Measurements from ENCODE around the gene SORCS2.

SORCS2 gene

DNA sequence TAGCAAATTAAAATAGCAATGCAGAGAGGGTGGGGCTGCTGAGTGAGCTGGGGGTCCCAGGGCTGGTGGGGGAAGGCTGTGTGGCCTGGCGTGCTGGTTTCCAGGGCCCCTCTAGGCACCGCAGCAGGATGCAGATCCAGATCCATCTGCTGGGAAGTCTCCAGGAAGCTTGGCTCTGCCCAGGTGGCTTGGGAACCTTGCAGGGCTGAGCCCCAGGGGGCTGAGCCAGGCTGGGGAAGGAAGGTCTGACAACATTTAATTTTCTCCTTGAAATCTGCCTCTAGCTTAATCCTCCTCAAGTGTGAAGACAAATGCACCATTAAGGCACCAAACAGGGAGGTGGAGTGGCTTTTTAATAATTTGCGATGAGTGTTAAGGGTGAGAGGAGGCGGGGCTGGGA is 31.7 kb downstream of the SORCS2 start:
- no peak for DNase-seq (ENCODE audit: low spot score)

DNA sequence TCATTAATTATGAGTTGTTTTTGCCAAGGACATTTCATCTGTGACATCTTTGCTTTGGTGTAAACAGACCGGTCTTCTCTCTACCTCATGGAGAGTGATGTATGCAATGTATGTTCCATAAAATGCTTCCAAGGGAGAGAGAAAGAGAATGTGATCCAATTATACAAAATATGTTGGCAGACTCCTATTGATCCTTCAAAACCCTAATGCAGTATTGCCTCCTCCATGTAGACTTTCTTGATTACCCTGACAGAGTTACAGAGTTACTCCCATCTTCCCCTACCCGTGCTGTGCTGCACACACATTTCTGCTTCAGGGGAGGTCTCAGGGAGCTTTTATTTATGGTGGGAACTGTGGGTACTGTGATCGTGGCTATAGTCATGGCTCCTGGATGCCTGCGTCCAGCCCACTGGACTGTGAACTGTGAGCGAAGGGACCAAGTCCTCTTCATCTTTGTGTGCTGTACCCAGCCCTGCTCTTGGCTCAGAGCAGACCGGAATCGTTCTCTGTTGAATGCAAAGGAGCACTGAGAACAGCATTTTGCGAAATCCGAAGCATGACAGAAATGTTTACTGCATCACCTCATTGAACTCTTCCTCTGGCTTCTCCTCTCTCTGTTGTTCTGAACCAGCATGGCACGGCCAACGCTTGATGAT is 32.7 kb downstream of the SORCS2 start:
- no peak for DNase-seq (ENCODE audit: low spot score)

DNA sequence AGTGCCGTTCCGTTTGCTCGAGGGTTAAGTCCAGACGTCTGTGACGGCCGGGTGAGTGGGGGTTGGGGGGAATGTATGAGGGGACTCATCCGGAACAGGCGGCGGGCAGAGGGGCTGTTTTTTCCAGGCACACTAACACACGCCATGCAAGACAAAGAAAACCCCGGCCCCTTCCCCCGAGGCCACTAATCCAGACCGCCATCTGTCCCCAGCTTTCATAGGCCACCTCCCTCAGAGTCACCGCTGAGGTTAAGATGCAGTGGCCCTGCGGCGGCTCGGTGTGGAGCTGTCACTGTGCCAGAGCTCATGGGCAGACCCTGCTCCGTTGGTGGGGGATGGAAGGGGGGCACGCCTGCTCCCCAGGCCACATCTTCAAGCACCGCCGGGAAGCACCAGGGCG is 34.1 kb downstream of the SORCS2 start:
- DNase-seq (ENCODE audit: low spot score), result no peak

DNA sequence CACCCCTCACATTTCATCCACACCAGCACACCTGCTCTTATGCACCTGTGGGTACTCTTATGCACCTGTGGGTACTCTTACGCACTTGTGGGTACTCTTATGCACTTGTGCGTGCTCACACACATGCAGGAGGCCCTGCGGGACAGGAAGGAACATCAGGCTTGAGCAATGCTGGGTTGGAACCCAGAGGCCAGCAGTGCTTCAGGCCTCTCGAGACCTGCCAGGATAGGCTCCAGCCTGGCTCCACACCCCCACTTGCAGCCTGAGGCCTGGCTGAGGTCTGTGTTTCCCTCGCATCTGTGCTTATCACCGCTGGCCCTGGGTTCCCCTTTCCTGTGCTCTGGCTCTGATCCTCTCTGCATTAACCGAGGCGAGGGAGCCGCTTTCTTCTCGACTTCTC is 34.7 kb downstream of the SORCS2 start:
- DNase-seq (ENCODE audit: low spot score), result no peak

DNA sequence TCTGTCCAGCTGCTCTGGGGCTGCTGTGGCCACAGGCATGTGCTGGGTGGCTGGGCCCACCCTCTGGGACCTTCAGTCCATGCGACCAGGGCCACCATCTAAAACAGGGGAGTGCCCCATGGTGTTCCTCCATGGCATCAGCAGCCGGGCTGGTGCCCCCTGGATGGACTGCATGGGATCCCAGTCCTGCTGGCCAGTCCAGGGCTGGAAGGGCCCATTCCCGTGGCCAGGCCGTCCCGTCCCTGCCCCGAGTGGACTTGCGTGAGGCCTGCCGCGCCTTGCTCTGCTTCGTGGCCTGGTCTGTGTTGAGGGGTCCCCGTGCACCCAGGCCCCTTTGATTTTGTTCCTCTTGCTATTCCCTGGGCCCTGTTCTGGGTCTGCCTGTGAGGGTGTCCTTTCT is 36.4 kb downstream of the SORCS2 start:
- no peak for DNase-seq (ENCODE audit: low spot score)

DNA sequence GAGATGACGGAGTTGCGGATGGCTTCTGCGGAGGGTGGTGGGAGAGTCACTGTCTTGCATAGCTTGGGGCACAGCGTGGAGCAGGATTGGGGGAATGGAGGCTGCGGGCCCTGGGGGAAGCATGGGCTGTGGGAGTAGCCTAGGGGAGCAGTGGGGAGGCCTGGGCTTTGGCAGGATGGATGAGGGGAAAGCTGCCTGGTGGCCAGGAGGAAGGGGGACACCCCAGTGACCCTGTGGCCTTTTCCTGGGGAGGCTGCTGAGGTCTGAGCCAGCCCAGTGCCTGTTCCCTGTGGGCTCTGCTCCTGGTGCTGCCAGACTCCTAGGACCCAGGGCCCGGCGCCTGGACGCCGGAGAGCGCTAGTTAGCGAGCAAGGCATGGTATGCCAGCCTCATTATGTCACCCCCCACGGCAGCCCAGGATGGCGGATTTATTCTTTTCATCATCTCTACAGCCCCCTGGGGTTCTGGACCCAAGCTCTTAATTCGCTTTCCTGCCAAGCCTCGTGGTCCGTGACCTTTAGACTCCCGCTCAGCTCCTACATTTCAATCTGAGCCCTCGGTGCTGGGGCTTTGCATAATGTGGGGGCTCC is 39.8 kb downstream of the SORCS2 start:
- DNase-seq (ENCODE audit: low spot score), result no peak

DNA sequence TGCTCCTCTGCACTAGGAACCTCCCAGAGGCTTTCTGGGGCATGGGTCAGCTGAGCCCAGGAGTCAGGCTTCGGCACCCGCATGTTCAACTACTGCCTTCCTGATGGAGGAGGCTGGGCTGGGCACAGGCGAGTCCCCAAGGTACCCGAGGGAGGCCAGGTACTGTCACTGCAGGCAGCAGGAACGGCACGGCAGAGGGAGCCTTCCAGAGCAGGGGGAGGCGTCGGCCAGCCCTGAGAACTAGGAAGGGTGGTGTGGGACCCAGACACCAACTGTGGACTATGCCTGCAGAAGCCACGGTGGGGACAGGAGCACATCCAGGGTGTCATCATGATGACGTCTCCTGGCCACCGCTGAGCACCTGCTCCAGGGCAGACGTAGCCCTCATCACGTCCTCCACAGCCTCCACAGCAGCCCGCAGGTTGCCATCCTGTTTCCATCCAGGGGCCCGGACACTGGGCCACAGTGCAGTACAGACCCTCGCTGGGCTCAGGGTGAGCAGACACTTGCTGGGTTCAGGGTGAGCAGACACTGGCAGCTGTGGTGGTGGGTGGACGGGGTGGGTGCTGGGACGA is 40.8 kb downstream of the SORCS2 start:
- no peak for DNase-seq (ENCODE audit: low spot score)

DNA sequence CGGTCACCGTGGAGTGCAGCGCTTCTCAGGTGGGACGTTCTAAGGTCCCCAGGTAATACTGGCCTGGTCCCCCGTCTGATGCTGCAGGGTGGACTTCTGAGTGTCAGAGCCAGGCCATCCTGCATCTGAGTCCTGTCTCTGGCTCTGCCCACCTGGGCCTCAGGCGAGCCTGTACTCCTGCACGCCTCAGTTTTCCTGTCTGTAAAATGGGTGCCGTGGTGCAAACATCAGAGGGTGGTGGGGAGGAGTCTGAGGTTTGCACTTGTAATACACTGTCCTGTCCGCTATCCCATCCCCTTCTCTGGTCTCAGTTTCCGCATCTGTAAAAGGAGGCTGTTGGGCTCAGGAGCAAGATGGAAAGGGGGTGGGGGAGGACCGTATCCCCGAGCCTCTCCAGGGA is 41.3 kb downstream of the SORCS2 start:
- no peak for DNase-seq (ENCODE audit: low spot score)

DNA sequence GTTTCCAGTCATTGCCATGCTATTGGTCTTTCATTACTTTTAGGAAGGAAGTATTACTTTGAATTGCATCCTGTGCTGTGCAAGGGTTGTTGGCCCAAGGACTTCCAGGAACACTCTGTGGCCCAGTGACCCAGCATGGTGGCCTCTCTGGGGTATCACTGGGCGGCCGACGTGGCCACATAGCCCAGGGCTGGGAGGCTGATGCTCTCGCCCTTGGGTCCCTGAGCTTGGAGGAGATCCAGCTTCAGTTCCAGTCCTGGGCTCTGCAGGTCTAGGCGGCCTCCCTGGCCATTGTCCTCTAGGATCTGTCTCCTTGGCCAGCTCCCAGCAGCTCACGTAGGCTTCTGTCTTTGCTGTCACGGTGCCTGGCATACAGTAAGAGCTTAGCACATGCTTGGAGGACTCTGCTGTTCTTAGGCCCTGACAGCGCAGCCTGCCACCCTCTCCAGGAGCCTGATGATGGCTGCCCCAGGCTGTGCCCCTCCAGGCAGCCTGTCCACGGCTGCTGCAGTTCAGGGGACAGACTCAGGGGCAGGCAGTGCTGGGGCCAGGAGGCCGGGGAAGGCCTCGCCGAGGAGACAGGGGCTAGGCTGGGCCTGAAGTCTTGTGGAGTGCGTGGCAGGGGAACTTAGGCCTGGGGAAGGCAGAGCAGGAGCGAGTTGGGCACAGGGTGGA is 42.2 kb downstream of the SORCS2 start:
- peak; percentile 8 for DNase-seq (ENCODE audit: low spot score)

DNA sequence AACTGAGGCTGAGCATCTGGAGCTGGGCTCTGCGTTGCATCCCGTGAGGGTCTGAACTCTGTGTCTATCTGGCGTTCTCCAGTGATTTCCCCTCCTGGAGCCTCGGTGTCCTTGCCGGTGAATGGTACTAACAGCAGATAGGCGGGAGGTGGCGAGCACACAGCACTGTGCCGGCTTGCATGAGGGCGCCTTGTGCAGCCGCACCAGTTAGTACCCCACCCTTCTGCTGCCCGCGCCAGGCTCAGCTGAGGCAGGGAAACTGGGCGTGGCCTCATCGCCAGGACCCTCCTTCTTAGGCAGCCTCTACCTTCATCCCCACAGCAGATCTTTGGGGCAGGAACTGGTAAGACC is 42.7 kb downstream of the SORCS2 start:
- no peak for DNase-seq (ENCODE audit: low spot score)

DNA sequence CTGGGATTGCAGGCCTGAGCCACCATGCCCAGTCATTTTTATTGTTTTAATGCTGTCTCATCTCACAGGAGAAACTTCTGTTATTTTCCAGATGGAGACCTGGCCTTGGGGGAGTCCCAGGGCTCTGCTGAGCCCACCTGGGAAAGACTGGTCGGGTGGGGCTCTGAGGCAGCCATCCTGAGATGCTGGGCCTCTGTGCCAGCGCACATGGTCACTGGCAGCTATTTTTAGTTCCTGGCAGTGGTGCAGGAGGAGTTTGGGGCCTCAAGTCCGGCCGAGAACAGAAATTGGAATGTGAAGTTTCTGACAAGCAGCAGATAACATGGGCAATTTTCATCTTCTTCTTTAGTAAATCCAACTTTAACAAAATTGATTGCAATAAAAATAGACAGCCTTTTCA is 44.5 kb downstream of the SORCS2 start:
- DNase-seq (ENCODE audit: low spot score), result no peak

DNA sequence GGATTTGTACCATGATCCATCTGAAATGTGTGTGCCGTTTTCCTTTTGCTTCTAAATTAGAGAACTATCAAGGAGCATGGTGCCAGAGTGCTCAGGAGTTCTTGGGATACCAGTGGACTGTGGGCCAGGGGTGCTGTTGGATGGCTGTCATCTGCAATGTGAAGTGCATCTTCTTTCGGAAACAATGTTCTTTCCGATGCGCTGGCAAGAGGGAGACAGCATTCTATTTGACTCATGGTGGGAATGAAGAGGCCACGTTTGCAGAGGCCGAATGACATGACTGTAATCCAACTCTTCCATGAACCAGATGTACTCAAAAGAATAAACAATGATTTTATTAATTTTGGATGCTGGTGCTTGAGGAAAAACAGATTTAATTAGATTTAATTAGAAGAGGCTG is 45.5 kb downstream of the SORCS2 start:
- no peak for DNase-seq (ENCODE audit: low spot score)

DNA sequence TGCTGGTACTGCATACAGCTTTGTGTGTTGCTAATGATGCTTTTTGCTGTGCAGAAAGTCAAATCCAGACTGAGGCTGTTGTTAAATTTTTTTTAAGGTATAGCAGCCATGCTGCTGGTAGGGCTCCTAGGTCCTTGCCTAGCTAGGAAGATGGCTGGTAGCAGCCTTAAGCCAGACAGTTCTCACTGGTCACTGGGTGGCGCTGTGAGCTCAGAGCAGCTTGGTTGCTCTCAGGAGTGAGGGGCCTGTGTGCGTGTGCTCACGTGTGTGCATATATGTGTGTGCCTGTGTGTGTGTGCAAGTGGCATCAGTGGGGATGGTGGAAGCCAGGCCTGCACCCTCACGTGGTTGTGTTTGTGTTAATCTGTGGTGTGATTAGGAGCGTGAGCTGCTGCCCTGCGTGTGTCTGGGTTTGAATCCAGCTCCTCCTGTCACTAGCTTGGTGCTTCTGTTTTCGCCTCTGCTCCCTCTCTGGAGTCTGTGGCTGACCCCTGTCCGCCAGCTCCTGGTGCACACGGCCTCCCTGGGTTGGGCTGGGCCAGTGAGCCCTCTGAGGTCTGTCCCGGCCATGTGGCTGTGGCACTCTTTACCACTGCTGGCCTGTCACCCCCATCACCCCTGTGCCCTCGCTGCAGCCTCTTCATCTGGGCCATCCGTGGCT is 46.1 kb downstream of the SORCS2 start:
- DNase-seq (ENCODE audit: low spot score), result no peak

DNA sequence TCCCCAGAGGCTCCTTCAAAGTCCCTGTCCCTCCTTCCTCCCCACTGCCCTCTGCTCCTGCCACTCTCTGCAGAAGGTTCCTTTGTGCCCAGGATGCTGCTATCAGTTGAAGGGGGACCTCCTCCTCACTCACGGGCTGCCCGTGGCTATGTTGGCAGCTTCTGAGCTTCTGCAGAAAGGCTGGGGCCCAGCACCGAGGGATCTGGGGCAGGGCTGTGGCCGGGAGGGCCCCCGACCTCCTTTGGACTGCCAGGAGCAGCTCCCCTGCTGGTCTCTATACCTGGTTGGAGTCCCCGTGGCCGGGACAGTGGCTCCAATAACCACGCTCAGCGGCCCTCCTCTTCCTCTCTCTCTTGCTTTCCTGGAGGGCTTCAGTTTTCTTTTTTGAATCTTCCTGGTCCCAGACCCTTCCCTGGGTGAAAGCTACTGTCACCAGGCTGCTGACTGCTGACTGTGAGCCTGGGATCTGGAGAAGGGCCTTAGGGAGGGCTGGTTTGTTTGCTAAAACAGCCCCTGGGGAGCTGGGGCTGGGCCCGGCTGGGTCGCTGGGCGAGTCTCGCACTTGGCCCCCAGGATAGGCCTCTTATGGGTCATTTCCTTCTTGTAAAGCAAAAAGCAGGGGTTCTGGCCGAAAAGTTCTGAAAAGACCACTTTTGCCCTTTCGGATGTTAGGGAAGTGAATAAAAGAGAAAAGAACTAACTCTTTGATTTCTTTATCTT is 46.9 kb downstream of the SORCS2 start:
- no peak for DNase-seq (ENCODE audit: low spot score)

DNA sequence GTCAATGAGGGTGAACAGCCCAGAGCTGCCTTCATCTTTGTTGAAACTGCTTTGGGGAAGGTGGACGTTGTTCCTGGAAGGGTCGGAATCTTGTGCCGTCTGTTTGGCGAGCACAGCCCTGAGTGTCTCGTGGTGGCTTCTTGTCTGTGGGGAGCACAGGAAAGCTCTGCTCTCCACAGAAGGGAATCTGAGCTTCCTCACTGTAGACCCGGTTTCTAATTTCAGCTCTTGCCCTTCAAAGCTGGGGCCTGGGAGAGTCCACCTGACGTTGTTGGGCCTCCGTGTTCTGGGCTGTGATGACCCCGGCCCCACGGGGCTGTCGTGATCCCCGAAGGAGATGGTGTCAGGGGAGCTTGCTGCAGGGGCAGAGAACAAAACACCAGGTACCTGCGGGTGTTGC is 47.5 kb downstream of the SORCS2 start:
- no peak for DNase-seq (ENCODE audit: low spot score)

DNA sequence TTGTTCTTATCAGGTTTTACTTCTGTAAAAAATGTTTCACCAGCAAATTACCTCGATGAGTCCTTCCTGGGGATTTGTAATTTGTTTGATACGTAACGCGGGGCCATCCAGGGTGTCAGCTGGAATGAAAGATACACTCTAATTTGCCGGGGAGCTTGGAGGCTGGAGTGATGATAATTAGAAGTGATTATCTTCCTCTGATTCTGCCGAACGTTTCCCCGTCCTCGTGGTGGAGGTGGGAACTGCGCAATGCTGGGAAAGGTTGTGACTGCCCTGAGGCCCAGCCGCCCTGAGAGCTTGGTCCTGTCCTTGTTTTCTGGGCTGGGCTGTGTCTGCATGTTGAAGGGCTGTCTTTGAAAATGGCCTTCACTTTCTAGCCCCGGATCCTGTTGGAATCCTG is 48.0 kb downstream of the SORCS2 start:
- DNase-seq (ENCODE audit: low spot score), result no peak

DNA sequence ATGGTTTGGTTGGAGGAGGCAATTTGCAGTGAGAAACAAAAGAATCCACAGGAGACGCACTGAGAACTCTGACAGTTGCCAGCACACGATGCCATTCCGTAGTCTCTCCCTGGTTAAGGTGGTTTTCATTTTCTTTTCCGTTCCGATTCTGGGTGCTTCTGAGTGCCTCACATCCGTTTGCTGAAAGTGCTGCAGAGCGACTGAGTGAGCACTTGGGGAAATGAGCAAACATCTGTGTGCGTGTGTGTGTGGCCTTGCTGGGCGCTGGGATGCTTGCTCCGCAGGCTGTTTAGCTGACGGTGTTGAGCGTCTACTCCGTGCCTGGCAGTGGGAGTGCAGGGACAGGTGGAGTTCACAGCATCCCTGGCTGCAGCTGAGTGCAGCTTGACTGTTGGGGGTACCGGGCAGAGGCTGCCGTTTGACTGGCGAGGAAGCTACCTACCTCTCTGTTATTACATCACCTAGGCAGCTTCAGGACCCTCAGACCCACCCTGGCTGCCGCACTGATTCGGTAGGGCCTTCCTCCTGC is 49.3 kb downstream of the SORCS2 start:
- no peak for DNase-seq (ENCODE audit: low spot score)

DNA sequence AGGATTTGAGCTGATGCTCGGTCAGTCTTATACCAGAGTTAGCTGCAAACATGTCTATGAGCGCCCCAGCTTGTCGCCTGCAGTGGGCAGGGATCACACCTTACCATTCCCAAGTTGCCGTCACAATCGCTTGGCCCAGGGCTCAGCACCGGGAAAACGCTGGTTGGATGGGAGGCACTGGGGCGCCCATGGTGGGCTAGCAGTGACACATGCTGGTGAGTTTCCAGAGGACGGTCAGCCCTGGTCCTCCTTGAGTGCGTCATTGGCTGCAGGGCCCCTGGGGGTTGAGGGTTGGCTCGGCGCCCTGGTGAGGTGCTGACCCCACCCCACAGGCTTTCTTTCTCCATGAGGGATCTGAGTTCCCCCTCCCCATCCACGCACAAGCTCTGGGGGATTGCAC is 50.4 kb downstream of the SORCS2 start:
- no peak for DNase-seq (ENCODE audit: low spot score)

DNA sequence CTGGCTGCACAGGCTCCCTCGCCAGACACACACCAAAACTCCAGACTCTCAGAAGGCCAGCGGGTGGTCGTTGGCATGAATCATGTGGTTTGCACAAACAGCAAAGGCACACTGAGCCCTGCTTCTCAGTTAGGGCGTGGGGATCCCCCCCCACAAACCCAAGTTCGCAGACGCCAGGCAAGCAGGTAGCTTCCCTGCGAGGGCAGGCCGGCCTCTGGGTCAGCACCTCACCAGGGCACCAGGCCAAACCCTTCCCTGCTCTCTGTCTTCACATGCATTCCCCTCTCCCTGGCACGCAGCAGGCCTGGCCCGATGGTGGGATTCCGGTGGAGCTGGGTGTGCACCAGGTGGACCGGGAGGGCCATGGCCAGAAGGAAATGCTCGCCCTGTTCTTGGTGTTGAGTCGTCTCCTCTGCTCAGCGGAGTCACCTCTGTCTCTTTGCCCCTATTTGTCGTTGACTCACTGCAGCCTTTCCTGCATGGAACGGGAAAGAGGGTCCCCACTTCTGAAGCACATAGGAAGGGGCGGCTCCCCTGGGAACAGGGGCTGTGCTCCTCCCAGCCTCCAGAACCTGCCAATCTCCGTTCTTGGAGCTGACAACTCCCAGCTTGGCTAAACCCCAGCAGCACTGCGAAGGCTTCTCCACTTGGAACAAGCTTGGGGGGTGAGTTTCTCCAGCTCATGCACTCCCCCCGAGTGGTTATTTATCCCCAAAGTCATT is 51.4 kb downstream of the SORCS2 start:
- no peak for DNase-seq (ENCODE audit: low spot score)

DNA sequence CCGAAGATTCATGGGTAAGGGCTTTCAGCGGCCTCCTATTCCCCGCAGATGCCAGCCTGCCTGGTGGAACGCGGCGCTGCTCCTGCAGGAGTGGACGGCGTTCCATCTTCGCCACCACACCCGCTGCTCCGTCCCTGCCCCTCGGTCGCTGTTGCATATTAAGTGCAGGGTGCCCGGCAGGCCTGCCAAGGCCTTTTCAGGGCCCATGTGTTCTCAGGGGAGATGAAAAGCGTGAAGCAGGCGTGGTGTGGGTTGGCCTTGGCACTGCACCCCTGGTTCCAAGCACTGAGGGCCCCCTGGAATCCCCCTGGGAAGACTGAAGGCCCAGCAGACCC is 52.0 kb downstream of the SORCS2 start:
- no peak for DNase-seq (ENCODE audit: low spot score)

DNA sequence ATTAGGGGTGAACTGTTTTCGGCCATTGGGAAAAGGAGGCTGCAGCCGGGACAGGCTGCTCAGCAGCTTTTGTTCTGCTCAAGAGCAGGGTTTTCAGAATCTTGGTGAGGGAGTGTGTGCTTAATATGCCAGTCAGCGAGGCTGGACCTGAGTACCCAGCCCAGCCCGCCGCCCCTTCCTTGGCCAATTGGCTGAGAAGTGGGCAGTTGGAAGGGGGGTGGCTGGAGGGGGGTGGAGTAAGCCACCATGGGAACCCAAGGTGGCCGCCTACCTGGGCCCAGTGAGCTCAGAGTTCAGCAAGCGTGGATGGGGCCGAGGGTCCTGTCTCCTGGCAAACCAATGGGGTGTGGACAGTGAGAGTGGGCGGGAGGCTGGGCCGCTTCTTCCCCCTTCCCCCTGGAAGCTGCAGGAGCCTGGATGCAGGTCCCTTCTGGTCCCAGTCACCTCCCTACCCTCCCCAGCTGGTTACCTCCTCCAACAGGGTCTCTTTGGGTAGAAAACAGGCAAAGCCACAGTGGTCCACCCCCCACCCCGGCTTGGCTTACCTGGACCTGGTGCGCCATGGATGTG is 52.5 kb downstream of the SORCS2 start:
- no peak for DNase-seq (ENCODE audit: low spot score)

All from kidney capillary endothelial cell (primary cell).